Measurements from ENCODE around the gene LCN9. TPM values are rescaled to one million over a fixed set of nuclear protein-coding genes. Genes with fewer than 3 reads are reported as not detected.
"Not testable (repeated sequence)": the region's sequence is repeated elsewhere in the genome, so short reads cannot be mapped to it uniquely, and the experiment has no call there.

Gene LCN9
- total RNA-seq, 1 donor from 2014 or later: not detected

DNA sequence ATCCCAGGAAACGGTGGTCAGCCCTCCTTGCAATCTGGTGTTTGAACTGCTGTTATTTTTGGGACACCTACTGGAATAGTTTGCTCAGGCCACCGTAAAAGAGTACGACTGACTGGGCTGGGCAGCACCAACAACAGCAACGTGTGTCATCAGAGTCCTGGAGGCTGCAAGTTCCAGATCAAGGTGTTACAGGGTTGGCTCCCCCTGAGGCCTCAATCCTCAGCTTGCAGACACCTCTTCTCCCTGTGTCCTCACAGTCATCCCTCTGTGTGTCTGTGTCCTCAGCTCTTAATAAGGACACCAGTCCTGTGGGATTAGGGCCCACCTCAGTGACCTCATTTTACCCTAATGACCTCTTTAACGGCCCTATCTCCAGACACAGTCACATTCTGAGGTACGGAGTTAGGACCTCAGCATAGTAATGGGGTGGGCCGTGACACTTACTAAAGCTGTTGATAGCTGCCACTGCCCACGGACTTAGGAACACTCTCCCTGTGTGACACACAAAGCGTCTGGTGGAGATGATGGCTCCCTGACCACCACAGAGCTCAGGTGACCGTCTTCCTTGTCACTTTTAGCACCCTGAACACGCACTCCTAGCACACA lies 40.6 kb upstream of the LCN9 start:
- H3K4me1 Mint-ChIP-seq (ENCODE audit: low read depth): no peaks in the 10 kb centered on the region
- intact Hi-C loops (cut with micrococcal nuclease): no loop called here
- H3K36me3 Mint-ChIP-seq (ENCODE audit: low read depth): no peaks in the 10 kb centered on the region
- peaks cover 11% of the 10 kb centered on the region for H3K9me3 Mint-ChIP-seq
- no peak overlapping the region for H3K4me3 Mint-ChIP-seq (ENCODE audit: low read depth)
- peaks cover 2% of the 10 kb centered on the region for H3K27me3 Mint-ChIP-seq (ENCODE audit: low read depth)
- DNase-seq (ENCODE audit: low spot score): no peak
- no peak overlapping the region for H3K27ac Mint-ChIP-seq

DNA sequence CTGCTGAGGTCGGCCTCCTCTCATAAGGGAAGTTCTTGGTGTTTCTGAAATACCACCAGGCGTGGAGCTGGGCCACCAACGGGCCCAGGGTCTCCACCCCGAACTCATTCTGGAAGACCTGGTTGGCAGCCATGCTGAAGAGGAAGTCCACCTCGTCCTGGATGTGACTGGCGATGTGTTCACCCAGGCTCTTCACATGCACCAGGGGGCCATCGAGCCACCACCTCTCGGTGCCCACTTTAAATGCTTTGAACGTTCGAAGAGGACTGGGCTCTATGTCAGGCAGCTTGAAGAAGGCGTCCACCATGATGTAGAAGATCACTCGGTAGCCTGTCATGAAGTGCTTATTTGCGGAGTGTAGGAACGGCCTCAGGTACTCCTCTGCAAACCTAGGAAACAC lies 38.8 kb upstream of the LCN9 start:
- no peak overlapping the region for H3K27ac Mint-ChIP-seq
- no peak overlapping the region for H3K4me3 Mint-ChIP-seq (ENCODE audit: low read depth)
- intact Hi-C loops (cut with micrococcal nuclease): no loop called here
- H3K27me3 Mint-ChIP-seq (ENCODE audit: low read depth): peaks cover 4% of the 10 kb centered on the region
- H3K4me1 Mint-ChIP-seq (ENCODE audit: low read depth): no peaks in the 10 kb centered on the region
- H3K36me3 Mint-ChIP-seq (ENCODE audit: low read depth): no peaks in the 10 kb centered on the region
- peaks cover 15% of the 10 kb centered on the region for H3K9me3 Mint-ChIP-seq
- no peak for DNase-seq (ENCODE audit: low spot score)

DNA sequence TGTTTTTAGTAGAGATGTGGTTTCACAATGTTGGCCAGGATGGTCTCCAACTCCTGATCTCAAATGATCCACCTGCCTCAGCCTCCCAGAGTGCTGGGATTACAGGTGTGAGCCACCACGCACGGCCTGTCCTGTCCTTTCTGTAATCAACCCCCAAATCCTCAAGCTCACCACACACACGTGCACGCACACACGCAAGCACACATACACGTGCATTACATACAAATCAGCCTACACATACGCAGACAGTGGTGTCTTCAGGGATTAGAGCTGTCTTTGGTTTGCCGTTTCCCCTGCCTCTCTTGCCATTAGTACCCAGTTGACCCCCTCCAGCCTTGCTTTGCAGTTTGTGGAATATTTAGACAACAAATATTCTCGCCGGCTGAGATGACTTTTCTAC lies 30.3 kb upstream of the LCN9 start:
- no peak for DNase-seq (ENCODE audit: low spot score)
- Mint-ChIP-seq H3K4me1 (ENCODE audit: low read depth) (no peaks in the 10 kb centered on the region), H3K27me3 (ENCODE audit: low read depth) (peaks cover 1% of the 10 kb centered on the region), H3K36me3 (ENCODE audit: low read depth) (no peaks in the 10 kb centered on the region), H3K4me3 (ENCODE audit: low read depth) (no peak overlapping the region), H3K9me3 (peaks cover 4% of the 10 kb centered on the region), H3K27ac (no peak overlapping the region)
- intact Hi-C loops (cut with micrococcal nuclease): no loop called here

GRCh38 chr9:135636930-135637530 lies 26.1 kb upstream of the LCN9 start:
- DNase-seq (ENCODE audit: low spot score); H3K27ac Mint-ChIP-seq; H3K4me3 Mint-ChIP-seq (ENCODE audit: low read depth); intact Hi-C loops (cut with micrococcal nuclease); H3K9me3 Mint-ChIP-seq; H3K36me3 Mint-ChIP-seq (ENCODE audit: low read depth); H3K27me3 Mint-ChIP-seq (ENCODE audit: low read depth); H3K4me1 Mint-ChIP-seq (ENCODE audit: low read depth): not testable (repeated sequence)

- Mint-ChIP-seq H3K4me3 (ENCODE audit: low read depth) (no peak within 1 kb of the TSS), H3K36me3 (ENCODE audit: low read depth) (no peaks in the 10 kb centered on the region), H3K9me3 (peaks cover 7% of the 10 kb centered on the region), H3K4me1 (ENCODE audit: low read depth) (no peaks in the 10 kb centered on the region), H3K27ac (no peak within 1 kb of the TSS), H3K27me3 (ENCODE audit: low read depth) (no peaks in the 10 kb centered on the region)
- no peak for DNase-seq (ENCODE audit: low spot score)
- intact Hi-C loops (cut with micrococcal nuclease): no loop called here
Measured at GRCh38 chr9:135639196-135639595, 23.9 kb upstream of the LCN9 start, which contains the start of gene GLT6D1. GLT6D1 (minus strand) TSS chr9:135639540; CDS start chr9:135639187, 353 bp downstream.

DNA sequence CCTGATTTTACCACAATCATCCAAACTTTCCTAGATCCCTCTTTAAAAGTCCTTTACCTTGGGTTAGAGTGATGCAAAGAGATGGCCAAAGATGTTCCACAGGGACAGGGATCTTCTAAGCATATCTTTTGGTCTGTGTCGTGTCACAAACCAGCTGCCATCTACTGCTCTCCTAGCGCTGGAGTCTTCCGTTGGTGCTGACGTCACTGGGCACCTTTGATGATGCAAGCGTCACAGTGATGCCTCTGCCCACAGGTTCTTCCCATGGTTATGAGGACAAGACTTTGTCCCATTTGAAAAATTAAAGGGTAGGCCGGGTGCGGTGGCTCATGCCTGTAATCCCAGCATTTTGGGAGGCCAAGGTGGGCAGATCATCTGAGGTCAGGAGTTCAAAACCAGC lies 22.1 kb upstream of the LCN9 start:
- intact Hi-C loops (cut with micrococcal nuclease): no loop called here
- Mint-ChIP-seq H3K9me3 (peaks cover 21% of the 10 kb centered on the region), H3K4me3 (ENCODE audit: low read depth) (no peak overlapping the region), H3K4me1 (ENCODE audit: low read depth) (no peaks in the 10 kb centered on the region), H3K27ac (no peak overlapping the region), H3K27me3 (ENCODE audit: low read depth) (no peaks in the 10 kb centered on the region), H3K36me3 (ENCODE audit: low read depth) (no peaks in the 10 kb centered on the region)
- DNase-seq (ENCODE audit: low spot score): no peak

DNA sequence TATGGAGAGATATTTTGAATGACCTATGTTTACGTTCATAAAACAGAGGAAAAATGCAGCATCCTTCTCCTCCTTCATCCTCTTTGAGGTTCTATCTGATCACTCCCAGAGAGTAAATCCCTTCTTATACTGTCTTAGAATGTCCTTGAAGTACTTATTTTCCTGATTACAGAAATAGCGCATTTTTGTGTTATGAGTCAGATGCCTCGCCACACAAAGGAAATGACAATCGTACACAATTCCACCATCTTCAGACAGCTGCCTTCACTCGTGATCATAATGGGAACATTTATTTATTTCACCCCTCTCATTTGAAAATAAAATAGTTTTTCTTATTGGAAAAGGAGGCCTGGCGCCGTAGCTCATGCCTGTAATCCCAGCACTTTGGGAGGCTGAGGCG lies 21.4 kb upstream of the LCN9 start:
- Mint-ChIP-seq H3K36me3 (ENCODE audit: low read depth) (no peaks in the 10 kb centered on the region), H3K4me3 (ENCODE audit: low read depth) (no peak overlapping the region), H3K27me3 (ENCODE audit: low read depth) (no peaks in the 10 kb centered on the region), H3K27ac (no peak overlapping the region), H3K9me3 (peaks cover 25% of the 10 kb centered on the region), H3K4me1 (ENCODE audit: low read depth) (no peaks in the 10 kb centered on the region)
- intact Hi-C loops (cut with micrococcal nuclease): no loop called here
- no peak for DNase-seq (ENCODE audit: low spot score)

DNA sequence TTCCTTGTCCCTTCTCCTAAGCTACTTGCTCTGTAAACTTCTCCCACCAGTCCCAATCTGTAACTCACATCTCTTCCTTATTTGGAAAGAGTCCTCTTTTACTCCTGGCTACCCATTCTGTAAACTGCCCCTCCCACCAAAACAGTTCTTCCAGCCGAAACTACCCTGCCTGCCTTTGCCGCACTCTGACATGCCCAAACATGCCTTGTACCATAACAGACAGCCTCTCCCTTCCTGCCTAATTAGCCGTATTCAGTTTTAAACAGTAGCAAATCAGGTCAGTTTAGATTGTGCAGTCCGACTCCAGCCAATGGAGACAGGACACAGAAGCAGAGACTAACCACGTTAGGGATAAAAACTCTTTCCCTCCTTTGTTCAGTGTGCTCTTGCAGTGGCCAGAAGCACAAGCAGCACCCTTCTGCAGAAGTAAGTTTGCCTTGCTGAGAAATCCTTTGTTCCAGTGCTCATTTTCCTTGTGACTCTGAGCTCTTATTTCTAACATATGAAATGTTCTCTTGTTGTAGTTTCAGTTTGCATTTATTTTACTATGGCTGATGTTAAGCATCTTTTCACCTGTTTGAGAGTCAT lies 18.4 kb upstream of the LCN9 start:
- Mint-ChIP-seq H3K9me3 (peaks cover 51% of the 10 kb centered on the region), H3K4me1 (ENCODE audit: low read depth) (no peaks in the 10 kb centered on the region), H3K27ac (no peak overlapping the region), H3K36me3 (ENCODE audit: low read depth) (no peaks in the 10 kb centered on the region), H3K4me3 (ENCODE audit: low read depth) (no peak overlapping the region), H3K27me3 (ENCODE audit: low read depth) (no peaks in the 10 kb centered on the region)
- DNase-seq (ENCODE audit: low spot score): no peak
- intact Hi-C loops (cut with micrococcal nuclease): no loop called here

GRCh38 chr9:135647884-135648283 lies 15.2 kb upstream of the LCN9 start:
- intact Hi-C loops (cut with micrococcal nuclease): no loop called here
- no peaks in the 10 kb centered on the region for H3K36me3 Mint-ChIP-seq (ENCODE audit: low read depth)
- H3K4me3 Mint-ChIP-seq (ENCODE audit: low read depth): no peak overlapping the region
- no peaks in the 10 kb centered on the region for H3K27me3 Mint-ChIP-seq (ENCODE audit: low read depth)
- DNase-seq (ENCODE audit: low spot score): no peak
- H3K27ac Mint-ChIP-seq: no peak overlapping the region
- H3K4me1 Mint-ChIP-seq (ENCODE audit: low read depth): no peaks in the 10 kb centered on the region
- H3K9me3 Mint-ChIP-seq: peaks cover 58% of the 10 kb centered on the region

DNA sequence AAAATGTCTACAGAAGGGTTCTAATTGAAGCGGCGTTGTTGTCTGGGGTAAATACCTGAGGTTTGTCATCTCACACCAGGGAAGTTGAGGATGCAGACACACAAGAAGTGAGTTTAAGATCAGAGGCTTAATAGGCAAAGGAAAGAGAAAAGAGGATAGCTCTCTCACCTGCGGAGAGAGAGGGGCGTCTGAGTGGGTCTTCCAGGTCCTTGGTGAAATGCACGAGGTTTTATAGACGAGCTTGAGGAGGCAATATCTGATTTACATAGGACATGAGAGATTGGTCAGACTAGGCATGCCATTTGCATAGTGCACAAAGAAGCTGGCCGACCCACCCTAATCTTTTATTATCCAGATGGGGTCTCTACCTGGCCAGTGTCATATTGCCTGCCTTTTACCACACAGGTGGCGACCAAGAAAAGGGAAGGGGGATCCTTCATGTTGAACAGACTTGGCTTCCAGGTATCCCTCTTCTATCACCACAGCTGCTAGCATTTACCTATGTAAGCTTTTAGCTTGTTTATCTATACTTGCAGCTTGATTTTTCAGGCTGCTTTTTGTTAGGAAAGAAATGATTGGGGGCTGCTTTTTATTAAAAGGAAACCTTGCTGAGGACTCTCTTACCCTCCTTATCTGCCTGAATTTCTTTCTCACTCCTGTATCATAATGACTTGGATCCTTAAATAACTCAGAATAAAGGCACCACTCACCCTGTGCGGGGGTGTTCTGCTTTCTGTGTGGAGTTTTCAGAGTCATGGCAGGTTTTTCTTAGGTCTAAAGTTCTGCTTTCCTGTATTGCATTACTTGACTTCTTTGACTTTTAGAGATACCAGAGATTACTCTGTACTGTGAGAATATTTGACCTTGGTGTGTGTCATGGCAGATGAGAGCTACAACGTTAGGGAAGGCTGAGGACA lies 14.4 kb upstream of the LCN9 start:
- no peaks in the 10 kb centered on the region for H3K36me3 Mint-ChIP-seq (ENCODE audit: low read depth)
- H3K27ac Mint-ChIP-seq: no peak overlapping the region
- peaks cover 53% of the 10 kb centered on the region for H3K9me3 Mint-ChIP-seq

GRCh38 chr9:135649508-135649907 lies 13.6 kb upstream of the LCN9 start:
- Mint-ChIP-seq H3K36me3 (ENCODE audit: low read depth) (no peaks in the 10 kb centered on the region), H3K4me3 (ENCODE audit: low read depth) (no peak overlapping the region), H3K9me3 (peaks cover 49% of the 10 kb centered on the region), H3K27me3 (ENCODE audit: low read depth) (no peaks in the 10 kb centered on the region), H3K27ac (no peak overlapping the region), H3K4me1 (ENCODE audit: low read depth) (no peaks in the 10 kb centered on the region)
- DNase-seq (ENCODE audit: low spot score): no peak
- intact Hi-C loops (cut with micrococcal nuclease): no loop called here

More for the DNA sequence above, 14.4 kb upstream of the LCN9 start:
- DNase-seq (ENCODE audit: low spot score): no peak
- no peaks in the 10 kb centered on the region for H3K4me1 Mint-ChIP-seq (ENCODE audit: low read depth)
- no peaks in the 10 kb centered on the region for H3K27me3 Mint-ChIP-seq (ENCODE audit: low read depth)
- intact Hi-C loops (cut with micrococcal nuclease): no loop called here
- H3K4me3 Mint-ChIP-seq (ENCODE audit: low read depth): no peak overlapping the region

GRCh38 chr9:135650408-135650807 lies 12.7 kb upstream of the LCN9 start:
- Mint-ChIP-seq H3K36me3 (ENCODE audit: low read depth) (no peaks in the 10 kb centered on the region), H3K4me3 (ENCODE audit: low read depth) (no peak overlapping the region), H3K27ac (no peak overlapping the region), H3K27me3 (ENCODE audit: low read depth) (no peaks in the 10 kb centered on the region), H3K4me1 (ENCODE audit: low read depth) (no peaks in the 10 kb centered on the region), H3K9me3 (peaks cover 40% of the 10 kb centered on the region)
- intact Hi-C loops (cut with micrococcal nuclease): no loop called here
- DNase-seq (ENCODE audit: low spot score): no peak

- peaks cover 3% of the 10 kb centered on the region for H3K9me3 Mint-ChIP-seq
- DNase-seq (ENCODE audit: low spot score): no peak
- H3K4me3 Mint-ChIP-seq (ENCODE audit: low read depth): no peak overlapping the region
- no peaks in the 10 kb centered on the region for H3K4me1 Mint-ChIP-seq (ENCODE audit: low read depth)
- no peak overlapping the region for H3K27ac Mint-ChIP-seq
- intact Hi-C loops (cut with micrococcal nuclease): no loop called here
- H3K36me3 Mint-ChIP-seq (ENCODE audit: low read depth): no peaks in the 10 kb centered on the region
- no peaks in the 10 kb centered on the region for H3K27me3 Mint-ChIP-seq (ENCODE audit: low read depth)
Measured at GRCh38 chr9:135655317-135655716, 7.8 kb upstream of the LCN9 start.
